ENCODE data around the gene TSPY8.
"Not testable (repeated sequence)": the region's sequence is repeated elsewhere in the genome, so short reads cannot be mapped to it uniquely, and the experiment has no call there.

TSPY8 gene, protein sequence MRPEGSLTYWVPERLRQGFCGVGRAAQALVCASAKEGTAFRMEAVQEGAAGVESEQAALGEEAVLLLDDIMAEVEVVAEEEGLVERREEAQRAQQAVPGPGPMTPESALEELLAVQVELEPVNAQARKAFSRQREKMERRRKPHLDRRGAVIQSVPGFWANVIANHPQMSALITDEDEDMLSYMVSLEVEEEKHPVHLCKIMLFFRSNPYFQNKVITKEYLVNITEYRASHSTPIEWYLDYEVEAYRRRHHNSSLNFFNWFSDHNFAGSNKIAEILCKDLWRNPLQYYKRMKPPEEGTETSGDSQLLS

DNA sequence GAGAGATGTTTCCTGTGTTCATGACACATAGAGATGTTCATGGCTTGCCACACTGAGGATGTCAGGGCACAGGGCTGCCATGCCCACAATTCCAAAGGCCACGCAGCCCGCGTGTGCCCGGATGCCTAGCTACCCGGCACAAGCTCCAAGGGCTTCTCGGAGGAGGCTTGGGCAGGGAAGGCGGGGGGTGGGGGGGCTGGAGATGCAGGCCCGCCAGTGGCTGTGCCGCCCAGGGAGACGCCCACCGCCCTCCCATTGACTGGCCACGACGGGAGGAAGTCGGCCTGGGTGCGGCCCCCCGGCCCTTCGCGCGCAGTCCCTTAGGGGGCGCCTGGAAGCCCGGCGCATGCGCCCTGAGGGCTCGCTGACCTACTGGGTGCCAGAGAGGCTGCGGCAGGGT, at the start of gene TSPY8:
Gene TSPY8, plus strand, starts transcription at position 301 of the 400 bp plus-strand sequence. Its CDS starts 46 bp downstream, at position 347.
- not testable (repeated sequence) for DNase-seq

DNA sequence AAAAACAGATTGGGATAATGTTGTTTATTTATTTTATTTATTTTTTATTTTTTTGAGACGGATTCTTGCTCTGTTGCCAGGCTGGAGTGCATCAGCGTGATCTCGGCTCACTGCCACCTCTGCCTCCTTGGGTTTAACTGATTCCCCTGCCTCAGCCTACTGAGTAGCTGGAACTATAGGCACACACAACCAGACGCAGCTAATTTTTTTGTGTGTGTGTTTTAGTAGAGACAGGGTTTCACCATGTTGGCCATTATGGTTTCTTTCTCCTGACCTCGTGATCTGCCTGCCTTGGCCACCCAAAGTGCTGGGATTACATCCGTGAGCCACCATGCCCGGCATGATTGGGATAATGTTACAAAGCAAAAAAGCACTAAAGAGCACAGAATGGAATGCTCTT, 36.6 kb upstream of the TSPY8 start:
- DNase-seq: no peak

DNA sequence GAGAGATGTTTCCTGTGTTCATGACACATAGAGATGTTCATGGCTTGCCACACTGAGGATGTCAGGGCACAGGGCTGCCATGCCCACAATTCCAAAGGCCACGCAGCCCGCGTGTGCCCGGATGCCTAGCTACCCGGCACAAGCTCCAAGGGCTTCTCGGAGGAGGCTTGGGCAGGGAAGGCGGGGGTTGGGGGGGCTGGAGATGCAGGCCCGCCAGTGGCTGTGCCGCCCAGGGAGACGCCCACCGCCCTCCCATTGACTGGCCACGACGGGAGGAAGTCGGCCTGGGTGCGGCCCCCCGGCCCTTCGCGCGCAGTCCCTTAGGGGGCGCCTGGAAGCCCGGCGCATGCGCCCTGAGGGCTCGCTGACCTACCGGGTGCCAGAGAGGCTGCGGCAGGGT, 20.4 kb upstream of the TSPY8 start, which contains the start of gene TSPY4:
Gene TSPY4, plus strand, starts transcription at position 301 of the 400 bp plus-strand sequence. Its CDS starts 46 bp downstream, at position 347.
- DNase-seq: not testable (repeated sequence)

DNA sequence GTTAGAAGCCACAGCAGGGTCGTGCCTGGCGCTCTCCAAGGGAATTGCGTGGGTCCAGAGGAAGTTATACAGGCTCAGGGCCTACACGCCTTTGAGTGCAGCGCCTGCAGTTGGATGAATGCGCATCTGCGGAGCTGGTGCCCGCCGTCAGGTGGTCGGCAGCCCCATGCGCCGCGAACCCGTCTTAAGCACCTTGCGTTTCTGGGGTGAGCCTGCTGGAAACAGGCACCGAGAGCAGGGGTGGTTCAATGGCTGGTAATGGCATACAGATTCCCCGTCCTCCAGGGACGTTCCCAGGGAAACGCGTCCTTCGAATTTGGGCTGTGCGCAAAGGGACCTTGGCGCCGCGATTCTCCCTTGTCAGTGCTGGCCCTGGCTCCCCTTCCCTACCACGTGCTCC, 38.9 kb downstream of the TSPY8 start:
- peak; percentile 0 for DNase-seq

DNA sequence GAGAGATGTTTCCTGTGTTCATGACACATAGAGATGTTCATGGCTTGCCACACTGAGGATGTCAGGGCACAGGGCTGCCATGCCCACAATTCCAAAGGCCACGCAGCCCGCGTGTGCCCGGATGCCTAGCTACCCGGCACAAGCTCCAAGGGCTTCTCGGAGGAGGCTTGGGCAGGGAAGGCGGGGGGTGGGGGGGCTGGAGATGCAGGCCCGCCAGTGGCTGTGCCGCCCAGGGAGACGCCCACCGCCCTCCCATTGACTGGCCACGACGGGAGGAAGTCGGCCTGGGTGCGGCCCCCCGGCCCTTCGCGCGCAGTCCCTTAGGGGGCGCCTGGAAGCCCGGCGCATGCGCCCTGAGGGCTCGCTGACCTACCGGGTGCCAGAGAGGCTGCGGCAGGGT, 40.5 kb downstream of the TSPY8 start, which contains the start of gene TSPY3:
Gene TSPY3, plus strand, starts transcription at position 301 of the 400 bp plus-strand sequence. Its CDS starts 46 bp downstream, at position 347.
- DNase-seq: not testable (repeated sequence)
